Liver (tissue), 9 donors: ENCODE results near the gene DOCK9. TPM values are rescaled to one million over a fixed set of nuclear protein-coding genes. Genes with fewer than 3 reads are reported as not detected.

Experiments used
- DNase-seq: peaks from one replicate; pipeline ENCODE4 v3.0.0-alpha.2; 2017; ENCODE audit warnings: low spot score
- H3K27ac ChIP-seq, 2 donors: one replicate each; pipeline ENCODE4 v1.7.0; 2013; ENCODE audit warnings: inconsistent platforms in 2 of 2, low read length in 2 of 2, control low read depth in 1 of 2, low read depth in 1 of 2, mild to moderate bottlenecking in 1 of 2
- H3K27me3 ChIP-seq, 4 donors: one replicate each; pipeline versions ENCODE4 v1.6.1 to v1.7.0; 2013; ENCODE audit warnings: low read length in 3 of 4, inconsistent platforms in 1 of 4, mild to moderate bottlenecking in 1 of 4, moderate library complexity in 1 of 4; ENCODE audit not compliant: control insufficient read depth in 4 of 4, insufficient read depth in 4 of 4
- H3K36me3 ChIP-seq, 4 donors: one replicate each; pipeline versions ENCODE4 v1.6.1 to v1.7.0; 2013; ENCODE audit warnings: low read length in 3 of 4, mild to moderate bottlenecking in 3 of 4, low read depth in 1 of 4, moderate library complexity in 1 of 4; ENCODE audit not compliant: control insufficient read depth in 4 of 4, insufficient read depth in 3 of 4
- H3K4me1 ChIP-seq, 4 donors: one replicate each; pipeline versions ENCODE4 v1.6.1 to v1.7.0; 2013; ENCODE audit warnings: low read length in 3 of 4, mild to moderate bottlenecking in 3 of 4, moderate library complexity in 1 of 4; ENCODE audit not compliant: control insufficient read depth in 4 of 4, insufficient read depth in 4 of 4
- H3K4me3 ChIP-seq, 3 donors: one replicate each; pipeline versions ENCODE4 v1.6.1 to v1.7.0; 2013; ENCODE audit warnings: low read length in 3 of 3, control low read depth in 1 of 3, low read depth in 1 of 3, mild to moderate bottlenecking in 1 of 3
- H3K9ac ChIP-seq, 2 donors: one replicate each; pipeline ENCODE4 v1.7.0; 2013; ENCODE audit warnings: low read length in 2 of 2, mild to moderate bottlenecking in 2 of 2, moderate library complexity in 2 of 2, control low read depth in 1 of 2, low read depth in 1 of 2
- H3K9me3 ChIP-seq, 4 donors: one replicate each; pipeline versions ENCODE4 v1.6.1 to v1.7.0; 2013; ENCODE audit warnings: low read length in 3 of 4; ENCODE audit not compliant: control insufficient read depth in 4 of 4
- ATF3 ChIP-seq: IDR thresholded peaks from 2 replicates; pipeline ENCODE4 v1.6.1; 2016; ENCODE audit warnings: antibody characterized with exemption
- CTCF ChIP-seq: fragments of 150-350 bp; IDR thresholded peaks from 2 replicates; pipeline ENCODE4 v1.5.1; 2017; ENCODE audit warnings: improper control_type of control experiment, low read depth, low read length; ENCODE audit not compliant: missing input control
- FOXA1 ChIP-seq: IDR thresholded peaks from 2 replicates; pipeline ENCODE4 v1.6.1; 2016; ENCODE audit warnings: antibody characterized with exemption
- FOXA2 ChIP-seq: IDR thresholded peaks from 2 replicates; pipeline ENCODE4 v1.6.1; 2016; ENCODE audit warnings: antibody characterized with exemption
- GABPA ChIP-seq, 2 donors: IDR thresholded peaks in 1 of 2; conservative IDR thresholded peaks in 1 of 2; 2 replicates each; pipeline ENCODE4 v1.6.1; 2016; ENCODE audit warnings: antibody characterized with exemption in 2 of 2, mild to moderate bottlenecking in 1 of 2, moderate library complexity in 1 of 2
- HNF4A ChIP-seq, 2 donors: conservative IDR thresholded peaks; 2 replicates each; pipeline ENCODE4 v1.6.1; 2016; ENCODE audit warnings: antibody characterized with exemption in 2 of 2, mild to moderate bottlenecking in 2 of 2
- HNF4G ChIP-seq: IDR thresholded peaks from 2 replicates; pipeline ENCODE4 v1.6.1; 2016; ENCODE audit warnings: antibody characterized with exemption
- JUND ChIP-seq, 2 donors: IDR thresholded peaks; 2 replicates each; pipeline ENCODE4 v1.6.1; 2016; ENCODE audit warnings: antibody characterized with exemption in 2 of 2
- NR2F2 ChIP-seq: IDR thresholded peaks from 2 replicates; pipeline ENCODE4 v1.6.1; 2016; ENCODE audit warnings: antibody characterized with exemption
- RAD21 ChIP-seq, 2 donors: IDR thresholded peaks; 2 replicates each; pipeline ENCODE4 v1.6.1; 2016; ENCODE audit warnings: antibody characterized with exemption in 2 of 2, mild to moderate bottlenecking in 2 of 2
- RXRA ChIP-seq, 2 donors: IDR thresholded peaks; 2 replicates each; pipeline ENCODE4 v1.6.1; 2017 to 2018; ENCODE audit warnings: antibody characterized with exemption in 2 of 2, mild to moderate bottlenecking in 1 of 2
- SP1 ChIP-seq: IDR thresholded peaks from 2 replicates; pipeline ENCODE4 v1.6.1; 2018; ENCODE audit warnings: antibody characterized with exemption, mild to moderate bottlenecking
- TAF1 ChIP-seq: conservative IDR thresholded peaks from 2 replicates; pipeline ENCODE4 v1.6.1; 2016; ENCODE audit warnings: antibody characterized with exemption, mild to moderate bottlenecking
- ZBTB33 ChIP-seq: IDR thresholded peaks from 2 replicates; pipeline ENCODE4 v1.6.1; 2016; ENCODE audit warnings: antibody characterized with exemption
- WGBS: extraction: QIAGEN DNeasy Blood & Tissue Kit; methylation state at CpG from one replicate; pipeline ENCODE4 v1.1.7; 2013; 5-methylcytosine and 5-hydroxymethylcytosine counted together
- polyA plus RNA-seq, 2 donors: library from polyadenylated mRNA; stranded (reverse) in 1 of 2; unstranded in 1 of 2; fragments of 200-250 nt in 1 of 2; fragments of >200 nt in 1 of 2; fragmentation: Nextera tagmentation in 1 of 2; extraction: Ambion mirVana in 1 of 2; gene quantifications; one replicate each; pipeline versions ENCODE4 v1.2.1 to v1.2.3, GENCODE V29; 2013 to 2015
- total RNA-seq, 2 donors: library from RNA; depleted of rRNA; stranded (reverse); fragments of >200 nt; gene quantifications; one replicate each; pipeline ENCODE4 v1.2.3, GENCODE V29; 2014
- TF ChIP-seq, protein P1 (sequence below): IDR thresholded peaks from 2 replicates; pipeline ENCODE4 v1.6.1; 2016; ENCODE audit warnings: antibody characterized with exemption, mild to moderate bottlenecking
- TF ChIP-seq, protein P2 (sequence below): IDR thresholded peaks from 2 replicates; pipeline ENCODE4 v1.6.1; 2016; ENCODE audit warnings: antibody characterized with exemption
- donor health status: healthy.
- donor health status: healthy.
- donor health status: healthy.
- donor health status: healthy.
- donor health status: healthy.

Gene DOCK9
- total and polyA plus RNA-seq, 4 donors = 5.4 to 31.3 (median 10.6) TPM

GRCh38 chr13:98951266-98951665, 26.6 kb downstream of the DOCK9 start:
- Histone ChIP-seq H3K9me3 (no peaks in the 10 kb centered on the region), H3K36me3 (no peaks in the 10 kb centered on the region), H3K9ac (no peak overlapping the region), H3K4me3 (no peak overlapping the region), H3K27ac (no peak overlapping the region), H3K4me1 (no peaks in the 10 kb centered on the region), H3K27me3 (no peaks in the 10 kb centered on the region)
- TF ChIP-seq HNF4G = no peak
- no peak for TF ChIP-seq JUND (IDR thresholded peaks at IDR 0.05)
- TF ChIP-seq, protein P1, sequence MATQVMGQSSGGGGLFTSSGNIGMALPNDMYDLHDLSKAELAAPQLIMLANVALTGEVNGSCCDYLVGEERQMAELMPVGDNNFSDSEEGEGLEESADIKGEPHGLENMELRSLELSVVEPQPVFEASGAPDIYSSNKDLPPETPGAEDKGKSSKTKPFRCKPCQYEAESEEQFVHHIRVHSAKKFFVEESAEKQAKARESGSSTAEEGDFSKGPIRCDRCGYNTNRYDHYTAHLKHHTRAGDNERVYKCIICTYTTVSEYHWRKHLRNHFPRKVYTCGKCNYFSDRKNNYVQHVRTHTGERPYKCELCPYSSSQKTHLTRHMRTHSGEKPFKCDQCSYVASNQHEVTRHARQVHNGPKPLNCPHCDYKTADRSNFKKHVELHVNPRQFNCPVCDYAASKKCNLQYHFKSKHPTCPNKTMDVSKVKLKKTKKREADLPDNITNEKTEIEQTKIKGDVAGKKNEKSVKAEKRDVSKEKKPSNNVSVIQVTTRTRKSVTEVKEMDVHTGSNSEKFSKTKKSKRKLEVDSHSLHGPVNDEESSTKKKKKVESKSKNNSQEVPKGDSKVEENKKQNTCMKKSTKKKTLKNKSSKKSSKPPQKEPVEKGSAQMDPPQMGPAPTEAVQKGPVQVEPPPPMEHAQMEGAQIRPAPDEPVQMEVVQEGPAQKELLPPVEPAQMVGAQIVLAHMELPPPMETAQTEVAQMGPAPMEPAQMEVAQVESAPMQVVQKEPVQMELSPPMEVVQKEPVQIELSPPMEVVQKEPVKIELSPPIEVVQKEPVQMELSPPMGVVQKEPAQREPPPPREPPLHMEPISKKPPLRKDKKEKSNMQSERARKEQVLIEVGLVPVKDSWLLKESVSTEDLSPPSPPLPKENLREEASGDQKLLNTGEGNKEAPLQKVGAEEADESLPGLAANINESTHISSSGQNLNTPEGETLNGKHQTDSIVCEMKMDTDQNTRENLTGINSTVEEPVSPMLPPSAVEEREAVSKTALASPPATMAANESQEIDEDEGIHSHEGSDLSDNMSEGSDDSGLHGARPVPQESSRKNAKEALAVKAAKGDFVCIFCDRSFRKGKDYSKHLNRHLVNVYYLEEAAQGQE = no peak
- TF ChIP-seq, protein P2, sequence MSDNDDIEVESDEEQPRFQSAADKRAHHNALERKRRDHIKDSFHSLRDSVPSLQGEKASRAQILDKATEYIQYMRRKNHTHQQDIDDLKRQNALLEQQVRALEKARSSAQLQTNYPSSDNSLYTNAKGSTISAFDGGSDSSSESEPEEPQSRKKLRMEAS = no peak
- TF ChIP-seq FOXA1 = no peak
- TF ChIP-seq SP1 = no peak
- TF ChIP-seq ZBTB33 = no peak
- TF ChIP-seq CTCF = no peak
- no peak for TF ChIP-seq HNF4A (conservative IDR thresholded peaks at IDR 0.05)
- TF ChIP-seq FOXA2 = no peak
- no peak for TF ChIP-seq ATF3
- no peak for TF ChIP-seq RXRA (IDR thresholded peaks at IDR 0.05)
- TF ChIP-seq RAD21 (IDR thresholded peaks at IDR 0.05) = no peak
- TF ChIP-seq GABPA (IDR thresholded peaks at IDR 0.05 in 1 of 2, conservative IDR thresholded peaks at IDR 0.05 in 1 of 2) = no peak
- no peak for TF ChIP-seq NR2F2
- no peak for TF ChIP-seq TAF1
- no peak for DNase-seq
- 91% methylated on average over 6 of the region's 6 CpGs for WGBS

DNA sequence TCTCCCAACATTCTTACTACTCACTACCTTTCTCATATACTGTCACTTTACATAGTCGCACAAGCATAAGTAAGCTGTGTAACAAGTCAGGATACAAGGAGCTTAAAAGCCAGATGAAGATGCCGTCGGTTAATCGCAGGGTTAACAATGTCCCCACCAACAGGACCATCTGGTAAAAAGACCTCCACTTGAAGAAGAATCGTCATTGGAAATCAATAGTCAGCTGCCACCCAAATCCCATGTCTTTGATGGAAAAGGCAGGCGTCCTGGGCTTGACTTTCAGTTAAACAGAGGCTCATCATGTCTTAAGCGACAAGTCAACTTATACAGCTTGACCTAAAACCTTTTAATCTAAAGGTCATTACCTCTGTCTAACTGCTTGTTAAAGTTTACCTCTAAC, 27.2 kb downstream of the DOCK9 start:
- TF ChIP-seq HNF4G = no peak
- Histone ChIP-seq H3K9me3 (no peaks in the 10 kb centered on the region), H3K36me3 (no peaks in the 10 kb centered on the region), H3K4me1 (no peaks in the 10 kb centered on the region), H3K27me3 (no peaks in the 10 kb centered on the region), H3K27ac (no peak overlapping the region), H3K9ac (no peak overlapping the region), H3K4me3 (no peak overlapping the region)
- 88% methylated on average over 7 of the region's 7 CpGs for WGBS
- no peak for DNase-seq
